Spinal cord (tissue), 10 donors: ENCODE results near the gene POT1. TPM values are rescaled to one million over a fixed set of nuclear protein-coding genes. Genes with fewer than 3 reads are reported as not detected.

Experiments
- DNase-seq, 6 donors: peaks; one replicate each; pipeline versions ENCODE4 v3.0.0 to v3.0.0-alpha.2; 2013 to 2015; ENCODE audit warnings: low spot score in 6 of 6, low read depth in 4 of 6
- H3K27ac ChIP-seq: one replicate; pipeline ENCODE4 v1.5.1; 2013; ENCODE audit warnings: low read depth, low read length, control low read depth
- H3K27me3 ChIP-seq: one replicate; pipeline ENCODE4 v1.6.1; 2013; ENCODE audit warnings: low read length; ENCODE audit not compliant: control insufficient read depth, insufficient read depth
- H3K36me3 ChIP-seq: one replicate; pipeline ENCODE4 v1.6.1; 2013; ENCODE audit warnings: low read length; ENCODE audit not compliant: control insufficient read depth, insufficient read depth
- H3K4me1 ChIP-seq: one replicate; pipeline ENCODE4 v1.6.1; 2013; ENCODE audit warnings: low read length; ENCODE audit not compliant: control insufficient read depth, insufficient read depth
- H3K4me3 ChIP-seq: one replicate; pipeline ENCODE4 v1.5.1; 2013; ENCODE audit warnings: low read depth, low read length, control low read depth
- H3K9me3 ChIP-seq: one replicate; pipeline ENCODE4 v1.6.1; 2013; ENCODE audit warnings: low read length; ENCODE audit not compliant: control insufficient read depth, insufficient read depth
- WGBS: methylation state at CpG from one replicate; pipeline ENCODE4 v1.1.5; 2013; ENCODE audit warnings: missing lambda C conversion rate; ENCODE audit not compliant: insufficient coverage; 5-methylcytosine and 5-hydroxymethylcytosine counted together
- polyA plus RNA-seq, 2 donors: library from polyadenylated mRNA; unstranded; fragments of 120-200 nt; gene quantifications; one replicate each; pipeline ENCODE4 v1.2.1, GENCODE V29; 2013; ENCODE audit not compliant: insufficient read length in 2 of 2
- total RNA-seq, 2 donors: library from RNA; depleted of rRNA in 1 of 2; stranded (reverse); fragments of 120-200 nt in 1 of 2; fragments of >200 nt in 1 of 2; gene quantifications; one replicate each; pipeline versions ENCODE4 v1.2.3 to v1.2.4, GENCODE V29; 2013 to 2014
- donor health status: healthy.

The POT1 gene
- total and polyA plus RNA-seq, 4 donors = 22.7 to 103 (median 39.5) TPM

- no peaks in the 10 kb centered on the region for H3K27me3 ChIP-seq
- WGBS = no CpG with 5 or more reads among the region's 2 CpGs
- H3K4me3 ChIP-seq = no peak overlapping the region
- H3K36me3 ChIP-seq = no peaks in the 10 kb centered on the region
- no peaks in the 10 kb centered on the region for H3K9me3 ChIP-seq
- no peak for DNase-seq
- H3K27ac ChIP-seq = no peak overlapping the region
- no peaks in the 10 kb centered on the region for H3K4me1 ChIP-seq
Observed at GRCh38 chr7:124796771-124797170, 132.9 kb downstream of the POT1 start.

GRCh38 chr7:124792696-124793095 is 136.9 kb downstream of the POT1 start:
- DNase-seq = no peak
- Histone ChIP-seq H3K27me3 (no peaks in the 10 kb centered on the region), H3K36me3 (no peaks in the 10 kb centered on the region), H3K9me3 (no peaks in the 10 kb centered on the region), H3K4me1 (no peaks in the 10 kb centered on the region), H3K27ac (no peak overlapping the region), H3K4me3 (no peak overlapping the region)
- WGBS = 91% methylated on average over 3 of the region's 3 CpGs

DNA sequence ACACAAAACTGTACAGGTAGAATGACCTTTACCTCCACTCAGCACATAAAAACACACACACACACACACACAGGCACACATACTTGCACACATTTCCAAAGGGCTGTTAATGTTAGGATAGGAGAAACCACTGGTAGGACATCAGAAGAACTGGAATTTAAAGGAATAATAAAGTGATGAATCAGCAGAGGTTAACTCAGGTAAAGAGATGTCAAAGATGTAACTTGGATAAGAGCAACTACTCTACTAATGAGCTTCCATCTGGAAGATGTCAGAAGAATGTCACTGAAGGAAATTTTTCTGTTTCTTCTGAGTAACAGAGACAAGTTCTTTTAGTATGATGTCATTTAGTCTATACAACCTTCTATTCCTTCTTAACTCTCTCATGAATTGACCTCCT is 137.6 kb downstream of the POT1 start:
- Histone ChIP-seq H3K9me3 (no peaks in the 10 kb centered on the region), H3K36me3 (no peaks in the 10 kb centered on the region), H3K27ac (no peak overlapping the region), H3K27me3 (no peaks in the 10 kb centered on the region), H3K4me1 (no peaks in the 10 kb centered on the region), H3K4me3 (no peak overlapping the region)
- no peak for DNase-seq

DNA sequence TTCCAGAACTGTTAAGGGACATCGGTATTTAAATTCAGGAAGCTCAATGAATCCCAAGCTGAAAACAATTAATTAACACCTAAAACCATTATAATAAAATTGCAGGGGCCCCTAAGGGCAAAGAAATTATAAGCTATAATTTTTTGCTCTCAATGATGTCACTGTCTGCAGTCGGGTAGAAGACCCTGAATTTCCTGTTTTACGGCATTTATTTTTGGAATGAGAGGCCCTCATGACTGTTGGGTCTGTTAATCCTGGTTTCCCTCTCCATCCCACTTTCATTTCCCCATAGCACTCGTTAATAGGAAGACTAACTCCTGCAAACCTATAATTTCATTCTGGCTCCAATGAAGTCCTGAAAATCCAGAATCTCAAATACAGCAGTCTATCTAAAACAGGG is 138.2 kb downstream of the POT1 start:
- Histone ChIP-seq H3K27ac (no peak overlapping the region), H3K9me3 (no peaks in the 10 kb centered on the region), H3K4me1 (no peaks in the 10 kb centered on the region), H3K36me3 (no peaks in the 10 kb centered on the region), H3K4me3 (no peak overlapping the region), H3K27me3 (no peaks in the 10 kb centered on the region)
- no peak for DNase-seq
- 83% methylated on average over 2 of the region's 4 CpGs for WGBS

DNA sequence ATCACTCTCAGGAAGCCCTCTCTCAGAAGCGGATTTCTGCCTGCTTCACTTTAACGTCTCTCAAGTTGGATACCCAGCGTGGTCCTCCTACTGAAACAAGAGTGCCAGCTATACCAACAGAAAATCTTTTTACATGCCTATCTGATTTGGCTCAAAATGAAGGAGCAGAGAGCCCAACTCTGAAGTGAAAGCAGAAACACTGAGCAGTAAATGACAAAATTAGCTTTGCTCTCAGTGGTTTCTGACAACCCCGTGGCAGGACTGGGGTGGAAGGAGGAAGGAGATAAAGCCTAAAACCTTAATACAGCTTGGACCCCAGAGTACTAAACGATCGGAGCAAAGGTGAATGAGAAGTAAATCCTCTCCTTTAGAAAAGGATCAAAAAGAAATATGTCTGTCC is 139.0 kb downstream of the POT1 start:
- Histone ChIP-seq H3K36me3 (no peaks in the 10 kb centered on the region), H3K4me1 (no peaks in the 10 kb centered on the region), H3K27ac (no peak overlapping the region), H3K4me3 (no peak overlapping the region), H3K9me3 (no peaks in the 10 kb centered on the region), H3K27me3 (no peaks in the 10 kb centered on the region)
- WGBS = 93% methylated on average over 3 of the region's 6 CpGs
- no peak for DNase-seq

GRCh38 chr7:124785994-124786393 is 143.6 kb downstream of the POT1 start:
- no peak overlapping the region for H3K27ac ChIP-seq
- no peaks in the 10 kb centered on the region for H3K36me3 ChIP-seq
- H3K27me3 ChIP-seq = no peaks in the 10 kb centered on the region
- no peak overlapping the region for H3K4me3 ChIP-seq
- no peaks in the 10 kb centered on the region for H3K4me1 ChIP-seq
- H3K9me3 ChIP-seq = no peaks in the 10 kb centered on the region
- no CpG with 5 or more reads among the region's 6 CpGs for WGBS
- DNase-seq = no peak

DNA sequence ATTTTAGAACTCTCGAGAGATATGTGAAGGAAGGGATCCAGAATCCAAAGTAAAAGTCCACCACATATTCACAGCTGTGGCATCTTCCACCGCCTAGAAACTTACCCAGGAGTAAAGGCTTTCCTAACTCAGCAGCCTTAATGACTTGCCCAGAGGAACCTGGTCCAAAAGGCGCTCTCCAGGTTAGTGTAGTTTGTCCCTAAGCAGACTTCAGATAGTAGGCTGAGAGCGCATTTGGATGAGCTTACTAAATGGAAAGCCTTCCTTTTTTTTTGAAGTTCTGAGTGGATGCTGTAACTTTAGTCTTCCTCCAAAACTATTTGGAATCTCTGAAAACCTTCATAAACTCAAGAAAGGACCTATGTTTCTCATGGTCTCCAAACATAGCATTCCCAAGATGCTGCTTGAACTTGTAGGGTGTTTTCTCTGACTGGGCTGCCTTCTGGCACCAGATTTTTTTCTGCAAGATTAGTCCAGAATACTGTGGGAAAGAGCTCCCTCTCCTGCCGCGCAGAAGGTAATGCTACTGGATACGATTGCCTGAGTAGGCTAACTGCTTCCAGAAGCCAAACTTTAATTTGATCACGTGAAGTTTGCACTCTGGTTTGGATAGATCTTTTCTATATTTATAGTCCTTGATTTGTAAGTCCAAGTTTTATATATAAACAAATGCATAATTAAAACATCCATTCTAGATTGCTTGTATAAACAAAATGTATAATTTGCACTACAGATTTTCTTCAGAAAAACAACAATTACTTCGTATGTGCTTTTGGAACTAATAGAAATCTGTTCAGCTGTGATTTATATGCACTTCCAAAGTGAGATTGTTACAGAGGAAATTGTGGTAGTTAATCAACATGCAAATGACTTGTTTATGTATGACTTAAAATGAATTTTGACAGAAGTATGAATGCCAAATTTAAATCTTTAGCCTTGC is 144.5 kb downstream of the POT1 start:
- WGBS = 0% methylated on average over 1 of the region's 9 CpGs
- H3K27ac ChIP-seq = no peak overlapping the region
- H3K4me1 ChIP-seq = no peaks in the 10 kb centered on the region
- H3K4me3 ChIP-seq = no peak overlapping the region
- H3K36me3 ChIP-seq = no peaks in the 10 kb centered on the region
- peak in 4 of 6 donors; percentile 44 to 90 (median 67) for DNase-seq
- H3K27me3 ChIP-seq = no peaks in the 10 kb centered on the region
- H3K9me3 ChIP-seq = no peaks in the 10 kb centered on the region

DNA sequence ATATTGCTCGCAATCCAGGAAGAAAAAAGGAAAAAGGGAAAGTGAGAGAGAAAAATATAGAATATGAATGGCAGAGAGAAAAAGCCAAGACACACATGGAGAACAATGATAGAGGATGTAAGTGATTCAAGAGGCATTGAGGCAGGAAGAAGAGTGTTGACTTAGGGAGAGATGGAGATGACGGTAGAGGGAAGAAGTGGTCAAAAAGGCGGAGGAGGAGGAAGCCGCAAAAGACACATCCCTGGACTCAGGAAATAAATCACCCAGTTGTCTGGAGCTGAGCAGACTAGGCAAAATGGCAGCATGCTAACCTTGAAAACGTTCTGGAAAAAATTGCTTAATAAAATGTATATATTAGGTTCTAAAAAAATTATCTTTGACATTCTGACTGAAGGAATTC is 146.4 kb downstream of the POT1 start:
- no peak overlapping the region for H3K4me3 ChIP-seq
- no peaks in the 10 kb centered on the region for H3K36me3 ChIP-seq
- H3K4me1 ChIP-seq = no peaks in the 10 kb centered on the region
- DNase-seq = no peak
- no peak overlapping the region for H3K27ac ChIP-seq
- H3K9me3 ChIP-seq = no peaks in the 10 kb centered on the region
- whole genome bisulfite sequencing = 93% methylated on average over 3 of the region's 5 CpGs
- no peaks in the 10 kb centered on the region for H3K27me3 ChIP-seq

- Histone ChIP-seq H3K27ac (no peak overlapping the region), H3K4me1 (no peaks in the 10 kb centered on the region), H3K9me3 (no peaks in the 10 kb centered on the region), H3K27me3 (no peaks in the 10 kb centered on the region), H3K4me3 (no peak overlapping the region), H3K36me3 (no peaks in the 10 kb centered on the region)
- no peak for DNase-seq
- 70% methylated on average over 2 of the region's 12 CpGs for WGBS
Observed at GRCh38 chr7:124781907-124782734, 147.5 kb downstream of the POT1 start.
